ENCODE data around the gene SCML1.

Gene SCML1

DNA sequence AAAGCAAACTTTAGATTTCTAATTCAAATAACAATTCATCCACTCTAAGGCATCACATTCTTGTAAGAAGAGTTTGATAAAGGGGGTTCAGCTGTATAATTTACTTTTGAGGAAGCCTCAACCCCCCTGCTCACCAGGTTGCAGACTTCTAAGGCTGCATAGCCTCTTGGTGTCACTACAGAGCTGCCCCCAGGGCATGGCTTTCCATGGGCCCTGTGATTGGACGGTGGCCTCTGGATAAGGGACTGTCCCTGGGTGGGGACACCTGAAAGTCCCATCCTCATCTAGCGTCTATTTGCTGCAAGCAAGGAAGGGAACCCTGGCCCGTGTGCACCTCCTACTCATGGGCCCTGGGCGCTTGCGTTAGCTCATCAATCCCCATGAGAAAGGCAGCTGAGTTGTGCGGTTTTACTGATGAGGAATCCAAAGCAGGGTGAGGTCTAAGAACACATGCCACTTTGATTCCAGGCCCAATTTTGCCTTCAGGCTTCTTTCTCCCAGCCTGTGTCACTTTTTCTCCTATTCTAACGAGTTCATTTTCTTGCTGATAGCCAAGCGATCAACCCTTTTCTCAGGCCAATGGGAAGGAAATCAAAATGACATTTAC lies 51.8 kb downstream of the SCML1 start:
- no peak for DNase-seq (ENCODE audit: low read depth, low spot score)

DNA sequence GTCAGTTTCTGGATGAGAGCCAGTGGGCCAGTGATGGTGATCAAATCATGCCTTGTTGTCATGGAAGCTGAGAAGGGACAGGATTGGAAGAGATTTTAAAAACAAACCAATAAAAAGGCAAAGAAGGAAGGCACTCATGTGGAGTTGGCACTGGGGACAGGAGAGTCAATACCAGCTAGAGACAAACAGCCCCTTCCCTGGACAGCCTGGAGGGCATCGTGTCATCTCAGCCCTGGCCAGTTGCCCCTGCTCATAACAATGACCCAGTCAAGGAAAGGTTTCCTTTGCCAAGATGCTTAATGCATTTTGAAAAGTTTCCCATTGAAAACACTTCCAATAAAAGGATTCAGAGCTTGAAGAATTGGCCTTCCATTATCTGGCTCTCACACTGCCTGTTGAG lies 55.5 kb downstream of the SCML1 start:
- no peak for DNase-seq (ENCODE audit: low read depth, low spot score)

DNA sequence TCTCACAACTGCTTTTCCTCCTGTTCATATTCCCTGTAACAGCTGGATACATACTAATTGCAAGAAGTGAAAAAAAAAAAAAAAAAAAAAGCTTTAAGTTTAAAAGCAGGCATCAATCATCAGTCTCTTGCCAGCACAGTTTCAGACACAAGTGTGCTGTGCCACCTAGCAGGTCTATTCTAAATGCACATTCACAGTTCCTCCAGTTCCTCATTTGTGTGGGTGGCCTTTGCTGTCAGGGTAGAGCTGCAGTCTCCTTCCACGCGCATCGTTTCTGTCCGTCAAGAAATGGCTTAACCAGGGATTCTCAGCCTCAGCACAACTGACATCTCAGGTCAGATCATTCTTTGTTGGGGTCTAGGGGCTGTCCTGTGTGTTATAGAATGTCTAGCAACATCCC lies 61.6 kb downstream of the SCML1 start:
- DNase-seq (ENCODE audit: low read depth, low spot score): no peak

DNA sequence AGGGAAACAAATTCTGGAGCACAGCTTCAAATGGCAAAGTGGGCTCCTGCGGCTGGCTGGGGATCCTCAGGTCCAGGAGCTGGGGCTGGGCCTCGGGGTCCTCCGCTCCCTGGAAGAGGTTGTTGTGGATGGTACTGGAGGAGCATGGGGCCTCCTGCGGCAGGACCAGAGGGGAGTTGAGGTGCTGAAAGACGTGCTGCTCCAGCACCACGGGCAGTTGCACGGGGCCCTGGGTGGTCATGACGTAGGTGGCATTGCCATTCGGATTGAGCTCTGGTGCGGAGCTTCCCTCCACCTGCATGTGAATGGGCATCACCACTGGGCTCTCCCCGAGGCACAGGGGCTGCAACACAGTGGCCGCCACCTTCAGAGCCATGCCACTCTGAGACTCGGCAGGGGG lies 64.1 kb downstream of the SCML1 start:
- DNase-seq (ENCODE audit: low read depth, low spot score): no peak

DNA sequence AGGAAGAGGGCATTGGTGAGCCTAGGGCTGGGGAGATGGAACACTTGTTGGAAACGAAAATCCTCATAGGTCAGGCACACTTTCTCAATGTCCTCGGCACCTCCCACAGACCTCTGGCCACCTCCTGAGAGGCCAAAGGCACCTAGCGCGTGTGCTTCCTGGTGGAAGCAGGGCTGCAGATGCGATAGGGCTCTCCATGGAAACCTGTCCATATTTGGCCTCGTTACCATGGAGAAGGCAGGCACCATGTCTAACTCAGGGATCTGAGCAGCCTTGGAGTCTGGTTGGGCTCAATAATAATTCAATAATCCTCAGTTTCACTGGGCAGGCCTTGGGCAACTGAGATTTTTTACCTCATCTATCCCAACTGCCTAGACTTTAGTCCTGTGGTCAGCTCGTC lies 65.5 kb downstream of the SCML1 start:
- no peak for DNase-seq (ENCODE audit: low read depth, low spot score)

DNA sequence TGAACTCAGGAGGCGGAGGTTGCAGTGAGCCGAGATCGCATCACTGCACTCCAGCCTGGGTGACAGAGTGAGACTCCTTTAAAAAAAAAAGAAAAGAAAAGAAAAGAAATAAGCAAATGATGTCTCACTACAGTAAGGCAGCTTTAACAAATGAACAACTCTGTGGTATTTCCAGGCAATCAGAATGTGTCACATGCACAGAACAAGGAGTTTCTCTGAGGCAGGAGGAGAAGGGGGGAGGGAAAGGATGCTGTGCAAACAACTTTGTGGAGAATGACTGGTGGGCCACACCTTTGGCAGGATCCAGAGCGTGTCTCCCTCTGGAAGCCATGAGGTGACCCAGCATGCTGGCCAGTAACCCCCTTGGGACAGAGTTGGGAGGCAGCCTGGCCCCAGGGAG lies 66.2 kb downstream of the SCML1 start:
- no peak for DNase-seq (ENCODE audit: low read depth, low spot score)
